Left hindlimb (tissue), 1 donor: ENCODE data around the gene KEL.

Source experiments
- DNase-seq: peaks from one replicate; pipeline ENCODE4 v3.0.0-alpha.2; 2018

KEL gene

DNA sequence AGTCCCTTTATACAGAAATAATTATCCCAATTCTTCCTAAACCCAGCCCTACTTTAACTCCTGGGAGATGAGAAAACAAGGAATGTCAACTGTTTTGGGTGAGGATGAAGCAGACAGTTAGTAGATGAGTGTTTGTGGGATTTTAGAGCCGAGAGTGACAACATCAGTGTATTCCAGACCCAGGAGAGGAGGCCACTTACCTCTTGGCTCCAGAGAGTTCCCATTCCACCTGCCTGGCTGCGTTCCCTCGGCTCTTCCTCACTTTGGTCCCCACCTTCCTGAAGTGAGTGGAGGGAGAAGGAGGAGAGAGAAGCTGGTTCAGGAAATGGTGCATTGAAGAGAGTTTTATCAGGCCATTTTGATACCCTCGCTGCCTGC lies 579 bp downstream of the KEL start:
- no peak for DNase-seq

DNA sequence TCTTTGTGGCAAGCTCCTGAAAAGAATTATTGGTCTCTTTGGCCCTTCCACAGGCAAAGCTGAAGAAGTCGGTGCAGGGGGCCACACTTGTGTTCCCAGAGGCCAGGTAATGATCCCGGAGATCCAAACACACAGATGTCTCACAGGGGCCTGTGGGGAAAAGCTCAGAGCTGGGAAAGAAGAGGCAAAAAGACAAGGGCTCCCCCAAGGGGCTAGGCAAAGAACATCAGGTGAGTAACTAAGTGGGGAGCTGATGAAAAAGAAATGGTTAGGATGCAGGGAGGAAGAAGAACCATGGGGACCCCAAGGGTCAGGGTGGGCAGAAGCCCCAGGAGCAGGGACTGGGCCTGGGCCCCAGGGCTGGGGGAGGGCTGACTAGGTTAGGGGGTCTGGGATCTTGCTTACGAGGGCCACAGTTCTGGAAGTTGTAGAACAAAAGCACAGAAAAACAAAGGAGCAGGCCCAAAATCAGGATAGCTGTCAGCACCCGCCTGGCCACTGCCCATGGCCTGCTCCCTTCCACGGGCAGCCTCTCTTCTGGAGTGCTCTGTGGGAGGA lies 1.1 kb downstream of the KEL start:
- no peak for DNase-seq

- DNase-seq = no peak
Measured at GRCh38 chr7:142959202-142959601, 3.0 kb downstream of the KEL start.

- DNase-seq = no peak
Measured at GRCh38 chr7:142957723-142958122, 4.4 kb downstream of the KEL start.

GRCh38 chr7:142956951-142957623 lies 5.1 kb downstream of the KEL start:
- DNase-seq = no peak

GRCh38 chr7:142954680-142955268 lies 7.4 kb downstream of the KEL start:
- DNase-seq = no peak

- DNase-seq = no peak
Measured at GRCh38 chr7:142950235-142950634, 11.9 kb downstream of the KEL start.

DNA sequence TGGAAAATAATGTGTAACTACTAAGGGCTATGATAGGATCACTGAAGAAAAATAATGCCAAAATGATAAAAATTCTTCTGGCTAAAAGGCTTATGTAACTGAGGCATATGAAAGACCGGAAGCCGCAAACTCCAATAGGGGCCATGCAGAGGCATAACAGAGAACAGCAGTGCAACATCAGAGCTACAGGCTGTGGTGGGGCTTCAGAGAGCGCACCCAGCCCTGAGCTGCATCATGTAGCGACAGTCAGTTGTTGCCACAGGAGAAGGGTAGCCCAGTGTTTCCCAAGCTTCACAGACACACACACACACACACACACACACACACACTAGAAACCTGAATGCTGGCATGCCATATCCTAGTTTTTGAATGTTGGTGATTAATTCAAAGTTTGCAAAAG lies 13.6 kb downstream of the KEL start:
- DNase-seq = no peak

DNA sequence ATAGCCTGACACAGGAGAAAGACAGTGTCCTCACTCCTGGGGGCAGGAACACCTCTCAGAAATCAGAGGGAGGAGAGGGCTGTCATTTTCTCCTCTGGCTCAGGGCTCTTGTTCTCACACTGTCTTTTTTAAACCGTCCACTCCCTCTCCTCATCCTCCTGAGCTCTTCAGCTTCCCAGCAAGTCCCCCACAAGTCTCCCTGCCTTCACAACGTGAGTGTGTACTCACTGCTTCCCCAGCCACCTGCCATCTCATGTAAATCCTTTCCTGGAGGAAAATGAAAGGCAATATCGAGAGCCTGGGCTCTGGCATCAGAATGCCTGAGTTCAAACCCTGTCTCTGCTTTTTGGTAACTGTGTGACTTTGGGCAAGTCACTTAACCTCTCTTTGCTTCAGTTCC lies 17.2 kb downstream of the KEL start:
- no peak for DNase-seq

DNA sequence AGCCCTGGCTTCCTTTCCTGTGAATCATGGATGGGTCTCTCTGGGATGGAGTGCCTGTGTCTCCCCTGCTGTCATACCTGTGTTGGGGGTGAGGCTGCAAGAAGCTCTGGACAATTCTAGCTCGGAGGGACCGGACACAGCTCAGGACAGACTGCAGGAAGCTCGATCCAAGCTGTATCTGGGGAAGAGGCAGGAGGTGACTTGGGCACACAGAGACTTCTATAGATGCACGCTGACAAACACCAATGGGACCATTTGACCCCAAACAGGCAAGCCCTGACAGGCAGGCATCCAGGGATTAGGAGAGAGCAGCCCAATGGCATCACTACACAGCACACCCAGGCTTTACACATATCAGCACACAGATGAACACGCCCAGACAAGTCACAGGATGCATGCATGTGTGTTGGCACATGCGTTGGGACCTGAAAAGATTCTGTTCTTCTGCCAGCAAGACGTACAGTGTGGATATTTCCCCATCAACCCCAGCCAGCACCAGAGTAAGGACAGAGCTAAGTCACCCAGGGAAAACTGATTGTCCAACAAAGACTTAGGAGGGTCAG lies 18.4 kb downstream of the KEL start:
- DNase-seq = no peak

DNA sequence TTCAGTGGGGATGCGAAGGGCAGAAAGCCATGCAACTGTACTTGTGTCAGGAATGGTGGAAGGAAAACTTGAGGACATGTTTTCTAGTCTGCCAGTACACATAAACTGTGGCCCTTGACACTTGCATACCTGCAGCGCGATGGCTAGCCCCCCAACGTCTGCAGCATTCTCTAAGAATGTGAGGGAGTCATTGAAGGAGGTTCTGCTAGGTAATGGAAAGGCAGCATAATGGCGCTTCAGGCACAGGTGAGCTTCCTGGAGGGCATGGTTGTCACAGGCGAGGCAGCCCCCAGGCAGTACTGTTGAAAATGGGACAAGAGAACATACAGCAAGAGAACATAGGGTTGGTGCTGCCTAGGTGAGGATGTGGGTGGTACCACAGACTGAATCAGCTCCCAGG lies 19.4 kb downstream of the KEL start:
- no peak for DNase-seq

DNA sequence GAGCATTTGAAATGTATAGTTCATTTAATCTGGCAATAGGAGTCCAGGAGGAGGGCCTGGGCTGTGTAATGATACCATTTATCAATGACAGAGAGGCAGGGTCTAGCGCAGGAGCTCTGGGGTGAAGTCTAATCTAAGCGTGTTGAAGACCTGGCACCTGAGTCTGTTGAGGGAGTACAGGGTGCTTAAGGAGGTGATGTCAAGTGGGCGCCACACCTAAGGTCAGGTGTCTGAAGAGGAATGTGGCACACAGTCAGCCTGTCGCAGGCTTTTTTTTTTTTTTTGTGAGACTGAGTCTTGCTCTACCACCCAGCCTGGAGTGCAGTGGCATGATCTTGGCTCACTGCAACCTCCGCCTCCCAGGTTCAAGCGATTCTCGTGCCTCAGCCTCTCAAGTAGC lies 20.6 kb downstream of the KEL start:
- no peak for DNase-seq

- no peak for DNase-seq
Measured at GRCh38 chr7:142940966-142941535, 21.1 kb downstream of the KEL start.

GRCh38 chr7:142939226-142939910 lies 22.8 kb downstream of the KEL start, which contains the start of gene LLCFC1:
TSS of gene LLCFC1 (plus strand) at chr7:142939484. CDS start at chr7:142939622, 138 bp downstream.
- no peak for DNase-seq

DNA sequence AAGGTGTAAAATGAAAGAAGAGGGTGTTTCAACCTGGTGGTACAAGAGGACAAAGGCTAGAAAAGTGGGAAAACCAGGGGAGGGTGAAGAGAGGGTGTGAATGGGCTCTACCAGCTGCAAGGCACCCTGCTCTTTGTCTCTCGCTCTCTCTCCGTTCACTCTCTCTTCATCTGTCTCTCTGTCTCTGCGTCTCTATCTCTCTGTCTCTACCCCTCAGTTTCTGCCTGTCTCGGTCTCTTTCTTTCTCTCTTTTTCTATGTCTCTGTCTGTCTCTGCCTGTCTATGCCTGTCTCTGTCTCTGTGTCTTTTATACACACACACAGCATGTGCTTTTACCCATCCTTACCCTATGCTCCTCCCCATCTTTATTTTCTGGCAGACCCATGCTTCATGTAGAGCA lies 23.6 kb downstream of the KEL start:
- DNase-seq = no peak

- no peak for DNase-seq
Measured at GRCh38 chr7:142935941-142936565, 26.1 kb downstream of the KEL start.

- DNase-seq = no peak
Measured at GRCh38 chr7:142934056-142934455, 28.1 kb downstream of the KEL start.

GRCh38 chr7:142933624-142934023 lies 28.5 kb downstream of the KEL start, which contains the start of gene TRPV5:
TSS of gene TRPV5 (minus strand) at chr7:142933746. CDS start at chr7:142933459, 287 bp downstream.
- no peak for DNase-seq

GRCh38 chr7:142933092-142933475 lies 29.1 kb downstream of the KEL start:
- no peak for DNase-seq

GRCh38 chr7:142932386-142933091 lies 29.6 kb downstream of the KEL start:
- no peak for DNase-seq

DNA sequence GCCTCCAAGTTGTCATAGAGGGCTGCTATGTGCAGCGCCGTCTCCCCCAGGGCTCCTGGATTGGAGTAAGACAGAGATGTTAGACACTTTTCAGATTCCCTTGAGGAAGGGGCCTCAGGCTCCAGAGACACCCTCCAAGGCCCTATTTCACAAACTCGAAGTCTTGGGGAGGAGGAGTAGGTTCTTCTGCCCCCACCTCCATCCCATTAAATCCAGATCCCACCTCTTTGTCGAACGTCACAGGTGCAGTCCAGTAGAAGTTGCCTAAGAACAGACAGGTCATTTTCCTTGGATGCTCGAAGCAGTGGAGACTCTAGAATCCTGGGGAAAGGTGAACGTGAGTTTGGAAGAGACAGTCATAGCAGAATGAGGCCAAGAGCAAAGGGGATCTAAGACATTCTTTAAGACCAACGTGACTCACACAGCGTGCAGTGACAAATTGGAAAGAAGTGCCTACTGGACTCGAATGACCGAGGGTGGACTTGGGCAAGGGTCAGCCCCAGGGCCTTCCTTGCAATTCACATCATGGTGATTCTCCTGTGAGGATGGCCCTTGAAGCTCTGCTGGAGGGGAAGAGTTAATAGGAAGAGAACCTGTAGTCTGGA lies 31.9 kb downstream of the KEL start:
- DNase-seq = no peak

GRCh38 chr7:142927949-142928348 lies 34.2 kb downstream of the KEL start:
- DNase-seq = no peak
